NCI-H2107 treated with DMSO at 0.1 percent for 48 hours (cell line): ENCODE results near the gene JDP2.
"Not testable (repeated sequence)": the region's sequence is repeated elsewhere in the genome, so short reads cannot be mapped to it uniquely, and the experiment has no call there.

ENCODE experiments used
- DNase-seq: peaks from one replicate; lab custom pipeline; 2025; ENCODE audit not compliant: unreplicated experiment; lab: John Stamatoyannopoulos, UW

The JDP2 gene

GRCh38 chr14:75427482-75428229 lies at the start of gene JDP2:
TSS of gene JDP2 (plus strand) at chr14:75428022. CDS start at chr14:75437921, 9,899 bp downstream.
- DNase-seq = no peak

- no peak for DNase-seq
Observed at GRCh38 chr14:75379246-75379929, 48.4 kb upstream of the JDP2 start.

- no peak for DNase-seq
Observed at GRCh38 chr14:75379930-75380270, 47.9 kb upstream of the JDP2 start.

- no peak for DNase-seq
Observed at GRCh38 chr14:75380656-75381055, 47.2 kb upstream of the JDP2 start.

- no peak for DNase-seq
Observed at GRCh38 chr14:75381642-75382041, 46.2 kb upstream of the JDP2 start.

GRCh38 chr14:75383219-75383618 lies 44.6 kb upstream of the JDP2 start:
- DNase-seq = not testable (repeated sequence)

GRCh38 chr14:75383721-75384120 lies 44.1 kb upstream of the JDP2 start:
- DNase-seq = no peak

- no peak for DNase-seq
Observed at GRCh38 chr14:75389679-75390078, 38.1 kb upstream of the JDP2 start.

GRCh38 chr14:75390183-75390582 lies 37.6 kb upstream of the JDP2 start:
- DNase-seq = no peak

GRCh38 chr14:75391953-75392352 lies 35.9 kb upstream of the JDP2 start:
- DNase-seq = no peak

GRCh38 chr14:75392686-75393641 lies 34.9 kb upstream of the JDP2 start:
- no peak for DNase-seq

- no peak for DNase-seq
Observed at GRCh38 chr14:75393794-75394193, 34.0 kb upstream of the JDP2 start.

GRCh38 chr14:75395862-75396261 lies 32.0 kb upstream of the JDP2 start:
- no peak for DNase-seq

GRCh38 chr14:75399321-75399720 lies 28.5 kb upstream of the JDP2 start:
- DNase-seq = no peak

GRCh38 chr14:75399843-75400775 lies 27.7 kb upstream of the JDP2 start:
- peak; percentile 100 for DNase-seq

- DNase-seq = no peak
Observed at GRCh38 chr14:75401361-75401760, 26.5 kb upstream of the JDP2 start.

- DNase-seq = no peak
Observed at GRCh38 chr14:75402867-75403413, 24.9 kb upstream of the JDP2 start.

GRCh38 chr14:75404847-75405246 lies 23.0 kb upstream of the JDP2 start:
- DNase-seq = no peak

GRCh38 chr14:75406102-75406501 lies 21.7 kb upstream of the JDP2 start:
- no peak for DNase-seq

GRCh38 chr14:75406856-75407255 lies 21.0 kb upstream of the JDP2 start:
- DNase-seq = no peak
